ENCODE data around the gene ANKRD6. TPM values are rescaled to one million over a fixed set of nuclear protein-coding genes. Genes with fewer than 3 reads are reported as not detected.

The ANKRD6 gene
- total RNA-seq, 1 experiment from 2014 or later: 5.6 TPM

- Histone ChIP-seq H3K9me2 (replicated peaks; ENCODE audit: low read length) (no peaks in the 10 kb centered on the region), H3K4me1 (ENCODE audit: insufficient read depth, low read length) (peaks cover 15% of the 10 kb centered on the region; the same call in 1 of the 2 replicates), H3F3A (ENCODE audit: low read length, unreplicated experiment) (no peaks in the 10 kb centered on the region), H3K79me2 (ENCODE audit: low read length) (no peaks in the 10 kb centered on the region), H3K9me3 (ENCODE audit: low read length) (no peaks in the 10 kb centered on the region), H3K4me2 (ENCODE audit: low read length) (no peak overlapping the region), H3K27ac (ENCODE audit: low read length) (no peak overlapping the region), H2AFZ (ENCODE audit: low read length) (no peak overlapping the region), H4K20me1 (ENCODE audit: low read length) (no peaks in the 10 kb centered on the region), H3K27me3 (ENCODE audit: low read length) (no peaks in the 10 kb centered on the region), H3K9ac (ENCODE audit: low read length) (no peak overlapping the region), H3K36me3 (ENCODE audit: low read depth, low read length) (no peaks in the 10 kb centered on the region), H3K4me3 (ENCODE audit: low read length) (no peak overlapping the region)
- ATAC-seq (no peak), DNase-seq (no peak)
- ChIA-PET CTCF (no interaction called here), POLR2A (ENCODE audit: unreplicated experiment) (no interaction called here)
- BruUV-seq (replicated peaks): no TSS peak
- TF ChIP-seq EZH2phosphoT487 (IDR thresholded peaks at IDR 0.05; ENCODE audit: borderline replicate concordance, low read length): no peak
- TF ChIP-seq EZH2 (IDR thresholded peaks at IDR 0.05; ENCODE audit: low read length, unreplicated experiment): no peak
- no peak for TF ChIP-seq CTCF (conservative IDR thresholded peaks at IDR 0.05; ENCODE audit: low read depth, low read length)
- intact Hi-C loops (cut with micrococcal nuclease): no loop called here
Measured at GRCh38 chr6:89505847-89506246, 72.9 kb downstream of the ANKRD6 start.

GRCh38 chr6:89506716-89507617 is 74.0 kb downstream of the ANKRD6 start:
- no peaks in the 10 kb centered on the region for H4K20me1 ChIP-seq (ENCODE audit: low read length)
- H3K9ac ChIP-seq (ENCODE audit: low read length): no peak overlapping the region
- H3K27me3 ChIP-seq (ENCODE audit: low read length): no peaks in the 10 kb centered on the region
- TF ChIP-seq EZH2 (IDR thresholded peaks at IDR 0.05; ENCODE audit: low read length, unreplicated experiment): no peak
- TF ChIP-seq CTCF (conservative IDR thresholded peaks at IDR 0.05; ENCODE audit: low read depth, low read length): no peak
- no peak for TF ChIP-seq EZH2phosphoT487 (IDR thresholded peaks at IDR 0.05; ENCODE audit: borderline replicate concordance, low read length)
- no peak for ATAC-seq
- ChIA-PET POLR2A (ENCODE audit: unreplicated experiment) (no interaction called here), CTCF (interaction anchor here (0.6 kb wide), 1 partner anchor 133 kb away, joined by 4 read pairs; no protein-coding TSS in a partner anchor)
- H3K79me2 ChIP-seq (ENCODE audit: low read length): no peaks in the 10 kb centered on the region
- peaks cover 15% of the 10 kb centered on the region; the same call in 1 of the 2 replicates for H3K4me1 ChIP-seq (ENCODE audit: insufficient read depth, low read length)
- no TSS peak for BruUV-seq (replicated peaks)
- H3K27ac ChIP-seq (ENCODE audit: low read length): no peak overlapping the region
- no peaks in the 10 kb centered on the region for H3K9me2 ChIP-seq (replicated peaks; ENCODE audit: low read length)
- intact Hi-C loops (cut with micrococcal nuclease): no loop called here
- no peaks in the 10 kb centered on the region for H3K9me3 ChIP-seq (ENCODE audit: low read length)
- H3F3A ChIP-seq (ENCODE audit: low read length, unreplicated experiment): no peaks in the 10 kb centered on the region
- no peak overlapping the region for H3K4me3 ChIP-seq (ENCODE audit: low read length)
- no peaks in the 10 kb centered on the region for H3K36me3 ChIP-seq (ENCODE audit: low read depth, low read length)
- no peak overlapping the region for H3K4me2 ChIP-seq (ENCODE audit: low read length)
- no peak overlapping the region for H2AFZ ChIP-seq (ENCODE audit: low read length)
- no peak for DNase-seq

Measured in PC-3 (cell line).